GM12801 (cell line): ENCODE results near the gene RPL27A.

ENCODE experiments used
- TF ChIP-seq, protein P1 (sequence below): IDR thresholded peaks from one replicate; pipeline ENCODE4 v1.5.1; 2011; ENCODE audit warnings: control low read depth; ENCODE audit not compliant: insufficient read length; ENCODE audit errors: extremely low read depth

RPL27A gene

DNA sequence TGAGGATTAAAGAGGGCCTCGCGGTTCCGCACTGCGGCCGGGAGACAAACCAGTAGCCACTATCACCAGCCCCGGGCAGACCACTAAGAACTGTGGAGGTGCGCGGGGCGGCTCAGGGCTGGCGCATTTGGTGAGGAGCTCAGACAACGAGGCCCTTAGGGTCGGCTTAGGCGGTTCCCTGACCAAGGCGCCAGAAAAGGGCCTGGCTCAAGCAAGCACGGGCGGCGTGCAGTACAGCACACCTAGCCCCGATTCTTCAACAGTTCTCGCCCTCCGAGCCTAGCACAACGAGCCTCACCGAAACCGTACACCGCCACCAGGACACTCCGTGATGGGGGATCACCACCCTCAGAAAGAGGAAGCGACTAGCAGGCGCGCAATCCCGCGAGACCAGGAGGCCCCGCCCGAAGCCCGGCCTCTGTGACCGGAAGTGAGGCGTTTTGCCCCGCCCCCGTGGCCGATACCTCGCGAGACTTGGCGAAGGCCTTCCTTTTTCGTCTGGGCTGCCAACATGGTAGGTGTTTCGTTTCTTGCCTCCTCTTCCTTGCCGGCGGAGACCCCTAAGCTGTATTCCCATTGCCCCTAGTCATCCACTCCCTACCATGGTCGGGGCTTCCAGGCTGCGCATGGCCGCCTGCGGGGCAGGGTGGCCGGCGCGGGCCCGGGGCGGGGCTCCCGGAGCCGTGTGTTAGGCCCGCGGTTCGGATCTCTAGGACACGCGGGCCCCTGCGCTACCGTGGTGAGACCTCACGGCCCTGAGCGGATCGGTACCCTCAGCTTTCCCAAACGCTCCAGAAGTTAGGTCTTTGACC is at the start of gene RPL27A, which contains the start of gene TRIM66:
RPL27A (plus strand) TSS at position 490 of the 812 bp plus-strand sequence; CDS start at position 512, 22 bp downstream.
TRIM66 (minus strand) TSS at position 363 of the 812 bp plus-strand sequence. CDS start 10,391 bp downstream, outside the sequence.
- TF ChIP-seq, protein P1, sequence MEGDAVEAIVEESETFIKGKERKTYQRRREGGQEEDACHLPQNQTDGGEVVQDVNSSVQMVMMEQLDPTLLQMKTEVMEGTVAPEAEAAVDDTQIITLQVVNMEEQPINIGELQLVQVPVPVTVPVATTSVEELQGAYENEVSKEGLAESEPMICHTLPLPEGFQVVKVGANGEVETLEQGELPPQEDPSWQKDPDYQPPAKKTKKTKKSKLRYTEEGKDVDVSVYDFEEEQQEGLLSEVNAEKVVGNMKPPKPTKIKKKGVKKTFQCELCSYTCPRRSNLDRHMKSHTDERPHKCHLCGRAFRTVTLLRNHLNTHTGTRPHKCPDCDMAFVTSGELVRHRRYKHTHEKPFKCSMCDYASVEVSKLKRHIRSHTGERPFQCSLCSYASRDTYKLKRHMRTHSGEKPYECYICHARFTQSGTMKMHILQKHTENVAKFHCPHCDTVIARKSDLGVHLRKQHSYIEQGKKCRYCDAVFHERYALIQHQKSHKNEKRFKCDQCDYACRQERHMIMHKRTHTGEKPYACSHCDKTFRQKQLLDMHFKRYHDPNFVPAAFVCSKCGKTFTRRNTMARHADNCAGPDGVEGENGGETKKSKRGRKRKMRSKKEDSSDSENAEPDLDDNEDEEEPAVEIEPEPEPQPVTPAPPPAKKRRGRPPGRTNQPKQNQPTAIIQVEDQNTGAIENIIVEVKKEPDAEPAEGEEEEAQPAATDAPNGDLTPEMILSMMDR = no peak

DNA sequence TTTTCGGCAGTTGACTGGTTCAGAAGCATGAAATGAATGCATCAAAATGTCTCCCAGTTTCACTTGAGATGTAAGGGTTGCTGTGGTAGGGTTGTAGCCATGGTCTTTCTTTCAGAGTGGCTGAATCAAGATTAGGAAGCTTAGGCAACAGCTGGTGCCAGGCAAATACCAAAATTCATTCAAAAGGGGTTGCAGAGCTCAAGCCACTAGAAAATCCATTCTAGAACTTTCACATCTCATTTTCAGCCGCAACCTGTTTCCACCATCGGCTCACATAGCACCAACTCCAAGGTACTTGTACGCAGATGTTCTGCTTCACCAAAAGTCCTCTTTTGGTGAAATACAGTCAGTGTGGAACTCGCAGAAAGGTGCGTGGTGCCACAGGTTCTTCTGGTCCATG is 48.1 kb upstream of the RPL27A start:
- TF ChIP-seq, protein P1 = no peak

DNA sequence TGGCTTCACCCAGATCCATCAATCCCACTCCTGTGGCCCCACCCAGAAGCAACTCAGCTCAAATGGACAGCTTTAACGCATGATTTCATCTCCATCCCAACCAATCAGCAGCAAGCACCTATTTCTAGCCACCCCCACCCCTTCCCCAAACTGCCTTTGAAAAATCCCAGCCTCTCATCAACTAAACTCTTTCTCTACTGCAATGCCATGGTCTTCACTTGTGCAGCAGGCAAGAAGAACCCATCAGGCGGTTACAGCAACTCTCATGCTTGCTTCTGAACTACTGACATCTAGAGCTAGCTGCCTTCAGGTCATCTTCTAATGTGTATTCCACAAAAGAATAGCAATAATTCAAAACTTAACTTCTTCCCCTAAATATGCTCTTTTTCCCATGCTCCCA is 46.5 kb upstream of the RPL27A start:
- TF ChIP-seq, protein P1 = no peak

DNA sequence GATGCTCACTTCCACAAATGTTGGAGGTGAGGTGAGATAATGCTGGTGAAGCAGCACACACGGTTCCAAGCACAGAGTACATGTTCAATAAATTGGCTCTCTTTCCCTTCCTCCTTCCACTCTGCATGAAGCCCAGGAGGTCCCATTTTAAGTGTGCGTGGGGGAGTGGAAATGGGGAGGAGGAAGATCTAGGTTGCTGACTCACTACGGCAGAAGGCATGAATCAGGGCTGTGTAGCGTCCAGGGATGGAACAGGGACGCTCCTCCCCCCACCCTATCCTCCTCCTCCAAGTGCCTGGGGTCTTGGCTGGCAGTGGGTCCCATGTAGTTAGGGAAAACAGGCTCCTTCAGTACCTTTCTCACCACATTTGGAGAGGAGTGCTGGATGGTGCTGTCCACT is 44.3 kb upstream of the RPL27A start:
- TF ChIP-seq, protein P1 = no peak

DNA sequence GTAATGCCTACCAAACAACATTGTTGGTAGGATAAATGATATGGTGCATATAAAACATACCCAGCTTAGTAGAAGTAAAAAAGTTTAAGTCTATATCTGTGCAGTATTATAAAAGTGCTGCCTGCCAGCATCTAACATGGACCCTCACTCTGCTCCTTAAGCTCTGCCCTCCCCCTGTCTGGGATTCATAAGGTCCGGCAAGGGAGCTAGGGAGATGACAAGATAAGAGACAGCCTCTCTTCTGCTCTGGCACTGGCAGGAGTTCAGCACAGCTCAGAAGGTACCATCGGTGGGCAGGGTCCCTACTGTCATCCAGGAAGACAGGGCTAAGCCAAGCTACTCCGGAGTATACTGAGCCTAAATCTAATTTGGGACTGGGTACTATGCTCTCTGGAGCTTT is 42.9 kb upstream of the RPL27A start:
- TF ChIP-seq, protein P1 = no peak

DNA sequence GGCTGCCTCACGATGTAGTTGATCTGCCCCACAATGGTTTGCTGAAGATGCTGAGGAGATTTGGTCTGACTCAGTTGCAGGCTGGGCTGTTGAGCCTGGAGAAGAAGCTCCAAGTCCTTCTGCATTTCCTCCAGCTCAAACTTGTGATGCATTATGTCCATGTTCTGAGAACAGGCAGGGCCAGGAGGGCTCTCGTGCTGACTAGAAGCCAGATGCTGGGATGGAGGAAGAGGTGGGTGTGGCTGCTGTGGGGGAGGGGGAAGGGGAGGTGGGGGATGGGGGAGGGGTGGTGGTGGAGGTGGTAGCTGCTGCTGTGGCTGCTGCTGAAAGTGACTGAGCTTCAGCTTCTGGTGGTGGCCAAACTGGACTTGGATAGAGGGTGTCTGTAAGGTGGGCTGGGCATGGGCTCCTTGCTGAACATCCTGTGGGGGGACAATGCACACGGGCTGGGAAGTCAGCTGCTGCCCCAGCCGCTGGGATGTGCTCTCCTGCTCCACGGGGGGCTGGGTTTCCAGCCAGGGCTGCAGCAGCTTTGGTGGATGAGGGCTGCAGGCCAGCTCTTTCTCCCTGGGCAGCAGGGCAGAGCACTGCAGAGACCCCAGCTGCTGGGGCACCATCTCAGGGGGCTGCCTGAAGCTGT is 42.2 kb upstream of the RPL27A start:
- TF ChIP-seq, protein P1 = no peak

DNA sequence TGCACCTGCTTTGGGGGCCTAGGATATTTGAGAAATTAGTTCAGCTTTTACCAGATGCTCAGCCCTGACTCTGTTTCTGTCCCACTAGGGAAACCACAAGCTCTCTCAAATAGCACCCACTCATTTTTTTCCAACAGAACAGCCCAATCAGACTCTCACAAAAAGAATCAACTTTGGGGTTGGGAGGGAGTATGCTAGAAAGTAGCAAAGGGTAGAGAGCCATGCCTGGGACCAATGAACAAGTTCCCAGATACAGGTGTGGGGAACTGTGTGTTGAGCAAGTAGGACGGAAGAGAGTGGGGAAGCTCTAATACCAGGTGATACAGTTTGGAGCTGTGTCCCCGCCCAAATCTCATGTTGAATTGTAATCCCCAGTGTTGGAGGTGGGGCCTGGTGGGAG is 41.3 kb upstream of the RPL27A start:
- TF ChIP-seq, protein P1 = no peak
